Measurements from ENCODE around the gene DIPK1C.

DNA sequence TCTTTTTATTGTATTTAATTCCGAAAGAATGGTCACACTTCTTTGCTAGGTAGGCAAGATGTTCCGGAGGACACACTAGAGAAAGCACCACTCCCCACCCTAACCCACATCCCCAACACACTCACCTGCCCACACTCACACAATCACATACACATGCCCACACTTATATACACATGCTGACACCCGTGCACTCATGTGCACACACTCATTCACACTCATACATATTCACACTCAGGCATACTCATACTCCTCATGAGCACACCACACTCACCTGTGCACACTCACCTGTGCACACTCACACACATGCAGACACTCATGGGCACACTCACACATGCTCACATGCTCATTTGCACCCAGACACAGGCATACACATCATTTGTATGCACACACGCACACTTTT, 21.4 kb downstream of the DIPK1C start:
- TF ChIP-seq CTCF (IDR thresholded peaks at IDR 0.05), result no peak
- TF ChIP-seq POLR2A (IDR thresholded peaks at IDR 0.05), result no peak
- no peak for TF ChIP-seq EP300 (IDR thresholded peaks at IDR 0.05; ENCODE audit: low read depth)
- TF ChIP-seq POLR2AphosphoS5 (IDR thresholded peaks at IDR 0.05), result no peak

All from transverse colon (tissue), 4 donors.